GM23338 (cell line): ENCODE measurements around the gene SNX30. TPM values are rescaled to one million over a fixed set of nuclear protein-coding genes. Genes with fewer than 3 reads are reported as not detected.

ENCODE experiments used
- ATAC-seq: fragments of 200-7000 bp; cut with Tn5 transposase; 3 replicates; pipeline ENCODE4 v1.9.1; 2020
- DNase-seq: peaks from one replicate; pipeline ENCODE4 v3.0.0-alpha.2; 2015; ENCODE audit warnings: low spot score
- H2AFZ ChIP-seq: fragments of 200-600 bp; sonication (generic); 2 replicates; pipeline ENCODE4 v1.8.0; 2016; ENCODE audit warnings: antibody characterized with exemption, mild to moderate bottlenecking, moderate library complexity
- H3F3A ChIP-seq: fragments of 200-600 bp; sonication (generic); replicated peaks from 2 replicates; pipeline ENCODE4 v1.8.0; 2017; ENCODE audit warnings: antibody characterized with exemption, mixed run types, low read depth
- H3K27ac ChIP-seq: fragments of 200-600 bp; sonication (generic); 2 replicates; pipeline ENCODE4 v1.6.1; 2016; ENCODE audit warnings: low read depth
- H3K27me3 ChIP-seq: fragments of 200-600 bp; sonication (generic); 2 replicates; pipeline ENCODE4 v1.8.0; 2016; ENCODE audit warnings: mild to moderate bottlenecking, mixed run types, moderate library complexity; ENCODE audit not compliant: insufficient read depth
- H3K36me3 ChIP-seq: fragments of 200-600 bp; sonication (generic); 2 replicates; pipeline ENCODE4 v1.8.0; 2016; ENCODE audit warnings: mild to moderate bottlenecking; ENCODE audit not compliant: insufficient read depth
- H3K4me1 ChIP-seq: fragments of 200-600 bp; sonication (generic); 2 replicates; pipeline ENCODE4 v1.8.0; 2016; ENCODE audit warnings: mild to moderate bottlenecking, moderate library complexity; ENCODE audit not compliant: insufficient read depth
- H3K4me2 ChIP-seq: fragments of 200-600 bp; sonication (generic); 2 replicates; pipeline ENCODE4 v1.7.1; 2017; ENCODE audit warnings: mixed run types
- H3K4me3 ChIP-seq: fragments of 200-600 bp; sonication (generic); 2 replicates; pipeline ENCODE4 v1.6.1; 2016; ENCODE audit warnings: mixed run types
- H3K79me2 ChIP-seq: fragments of 200-600 bp; sonication (generic); replicated peaks from 2 replicates; pipeline ENCODE4 v1.8.0; 2017; ENCODE audit warnings: mild to moderate bottlenecking; ENCODE audit not compliant: insufficient read depth
- H3K9me2 ChIP-seq: fragments of 200-600 bp; sonication (generic); 2 replicates; pipeline ENCODE4 v1.8.0; 2017; ENCODE audit not compliant: insufficient read depth
- H4K20me1 ChIP-seq: fragments of 200-600 bp; sonication (generic); replicated peaks from 2 replicates; pipeline ENCODE4 v1.8.0; 2017; ENCODE audit warnings: mild to moderate bottlenecking; ENCODE audit not compliant: insufficient read depth
- H3K27ac Mint-ChIP-seq: 2 replicates; pipeline ENCODE4 v1.8.0; 2020; ENCODE audit warnings: inconsistent platforms, mild to moderate bottlenecking, moderate library complexity, mixed read lengths
- H3K27me3 Mint-ChIP-seq: 3 replicates; pipeline ENCODE4 v1.8.0; 2022; ENCODE audit warnings: low read depth, mild to moderate bottlenecking, moderate library complexity, mixed read lengths, inconsistent platforms; ENCODE audit not compliant: insufficient read depth, poor library complexity
- H3K36me3 Mint-ChIP-seq: 3 replicates; pipeline ENCODE4 v1.8.0; 2021; ENCODE audit warnings: low read depth, mild to moderate bottlenecking, inconsistent platforms, moderate library complexity, mixed read lengths
- H3K4me1 Mint-ChIP-seq: 3 replicates; pipeline ENCODE4 v1.8.0; 2020; ENCODE audit warnings: mild to moderate bottlenecking, inconsistent platforms, mixed read lengths
- H3K4me3 Mint-ChIP-seq: 3 replicates; pipeline ENCODE4 v1.8.0; 2021; ENCODE audit warnings: moderate library complexity, mild to moderate bottlenecking, inconsistent platforms, mixed read lengths
- H3K9me3 Mint-ChIP-seq: 3 replicates; pipeline ENCODE4 v1.8.0; 2020; ENCODE audit warnings: moderate library complexity, mild to moderate bottlenecking, inconsistent platforms, mixed read lengths
- EZH2 ChIP-seq: fragments of 200-600 bp; sonication (generic); IDR thresholded peaks from one replicate; pipeline ENCODE4 v1.8.0; 2017; ENCODE audit warnings: antibody characterized with exemption, mild to moderate bottlenecking, low read depth; ENCODE audit not compliant: unreplicated experiment
- EZH2phosphoT487 ChIP-seq: fragments of 200-600 bp; sonication (generic); IDR thresholded peaks from one replicate; pipeline ENCODE4 v1.8.1; 2018; ENCODE audit warnings: antibody characterized with exemption; ENCODE audit not compliant: unreplicated experiment
- STAT1 ChIP-seq: IDR thresholded peaks from one replicate; pipeline ENCODE4 v1.6.1; 2016; ENCODE audit warnings: antibody characterized with exemption; ENCODE audit not compliant: unreplicated experiment
- ZNF114 ChIP-seq: fragments of 250-450 bp; sonication (Bioruptor Pico); IDR thresholded peaks from 2 replicates; pipeline ENCODE4 v1.5.0; 2020; ENCODE audit warnings: mild to moderate bottlenecking, moderate library complexity
- polyA plus RNA-seq: library from polyadenylated mRNA; unstranded; fragments of >200 nt; fragmentation: Nextera tagmentation; extraction: Ambion mirVana; gene quantifications from 2 replicates; pipeline ENCODE4 v1.2.1, GENCODE V29; 2016
- total RNA-seq: library from RNA; depleted of rRNA; stranded (reverse); fragments of >200 nt; shearing (Covaris generic); gene quantifications from 2 replicates; pipeline ENCODE4 v1.2.3, GENCODE V29; 2014
- TF ChIP-seq, protein P1 (sequence below): IDR thresholded peaks from 2 replicates; pipeline ENCODE4 v1.6.1; 2016; ENCODE audit warnings: antibody characterized with exemption
- TF ChIP-seq, protein P2 (sequence below): fragments of 250-450 bp; sonication (Bioruptor Pico); IDR thresholded peaks from 2 replicates; pipeline ENCODE4 v1.5.0; 2020; ENCODE audit warnings: mild to moderate bottlenecking, moderate library complexity
- TF ChIP-seq, protein P3 (sequence below): IDR thresholded peaks from one replicate; pipeline ENCODE4 v1.6.1; 2018; ENCODE audit warnings: antibody characterized with exemption; ENCODE audit not compliant: unreplicated experiment
- TF ChIP-seq, protein P4 (sequence below), 2 experiments: fragments of 200-600 bp in 1 of 2; sonication (generic) in 1 of 2; conservative IDR thresholded peaks; 2 replicates each; pipeline versions ENCODE4 v1.5.1 to v1.6.1; 2016 to 2017; ENCODE audit warnings: antibody characterized with exemption in 2 of 2, low read depth in 2 of 2, mild to moderate bottlenecking in 2 of 2, moderate library complexity in 1 of 2

Gene SNX30
- total and polyA plus RNA-seq, 2 experiments from 2014 or later = 2.1 to 17.8 TPM

DNA sequence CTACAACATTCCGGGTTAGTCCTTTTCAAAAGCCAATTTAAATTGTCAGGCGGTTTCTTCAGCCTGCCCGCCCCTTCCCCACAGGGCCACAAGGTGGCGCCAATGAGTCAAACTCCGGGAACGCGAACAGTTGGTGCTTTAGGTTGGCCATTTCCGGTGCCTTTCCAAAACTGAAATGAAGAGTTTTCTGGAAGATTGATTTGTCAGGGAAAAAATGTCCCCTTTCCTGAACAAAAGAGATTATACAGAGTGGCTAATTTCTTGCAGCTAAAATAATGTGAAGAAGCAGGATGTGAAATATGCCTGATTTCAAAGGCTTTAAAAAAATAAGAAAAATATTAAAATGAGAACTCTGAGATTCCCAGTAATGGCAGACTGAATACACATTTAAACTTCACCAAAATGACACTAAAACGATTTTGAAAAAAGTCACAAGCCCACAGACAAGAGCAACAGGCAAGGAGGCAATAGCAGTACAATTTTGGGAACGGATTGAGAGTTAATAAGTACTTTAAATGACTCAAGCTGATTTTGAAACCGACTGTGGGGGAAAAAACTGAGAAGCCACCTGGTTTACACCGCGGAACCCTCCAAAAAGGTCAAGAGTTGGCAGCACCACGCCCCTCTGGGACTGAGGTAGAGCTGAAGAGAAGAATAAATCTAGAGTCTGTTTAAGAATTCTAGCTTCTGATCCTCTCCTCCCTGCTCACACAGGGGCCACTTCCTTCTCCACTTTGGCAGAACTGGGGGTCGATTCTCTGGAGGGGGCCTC, 94.4 kb downstream of the SNX30 start:
- ATAC-seq (peak; percentile 46), DNase-seq (peak; percentile 81)
- no peaks in the 10 kb centered on the region for H3K9me2 ChIP-seq
- TF ChIP-seq STAT1 (no peak), ZNF114 (CRISPR knock-in tag) (no peak), EZH2 (no peak), EZH2phosphoT487 (no peak)
- TF ChIP-seq, protein P1, sequence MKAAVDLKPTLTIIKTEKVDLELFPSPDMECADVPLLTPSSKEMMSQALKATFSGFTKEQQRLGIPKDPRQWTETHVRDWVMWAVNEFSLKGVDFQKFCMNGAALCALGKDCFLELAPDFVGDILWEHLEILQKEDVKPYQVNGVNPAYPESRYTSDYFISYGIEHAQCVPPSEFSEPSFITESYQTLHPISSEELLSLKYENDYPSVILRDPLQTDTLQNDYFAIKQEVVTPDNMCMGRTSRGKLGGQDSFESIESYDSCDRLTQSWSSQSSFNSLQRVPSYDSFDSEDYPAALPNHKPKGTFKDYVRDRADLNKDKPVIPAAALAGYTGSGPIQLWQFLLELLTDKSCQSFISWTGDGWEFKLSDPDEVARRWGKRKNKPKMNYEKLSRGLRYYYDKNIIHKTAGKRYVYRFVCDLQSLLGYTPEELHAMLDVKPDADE = peak; percentile 39; the same call in 1 of the 2 replicates
- TF ChIP-seq, protein P2, sequence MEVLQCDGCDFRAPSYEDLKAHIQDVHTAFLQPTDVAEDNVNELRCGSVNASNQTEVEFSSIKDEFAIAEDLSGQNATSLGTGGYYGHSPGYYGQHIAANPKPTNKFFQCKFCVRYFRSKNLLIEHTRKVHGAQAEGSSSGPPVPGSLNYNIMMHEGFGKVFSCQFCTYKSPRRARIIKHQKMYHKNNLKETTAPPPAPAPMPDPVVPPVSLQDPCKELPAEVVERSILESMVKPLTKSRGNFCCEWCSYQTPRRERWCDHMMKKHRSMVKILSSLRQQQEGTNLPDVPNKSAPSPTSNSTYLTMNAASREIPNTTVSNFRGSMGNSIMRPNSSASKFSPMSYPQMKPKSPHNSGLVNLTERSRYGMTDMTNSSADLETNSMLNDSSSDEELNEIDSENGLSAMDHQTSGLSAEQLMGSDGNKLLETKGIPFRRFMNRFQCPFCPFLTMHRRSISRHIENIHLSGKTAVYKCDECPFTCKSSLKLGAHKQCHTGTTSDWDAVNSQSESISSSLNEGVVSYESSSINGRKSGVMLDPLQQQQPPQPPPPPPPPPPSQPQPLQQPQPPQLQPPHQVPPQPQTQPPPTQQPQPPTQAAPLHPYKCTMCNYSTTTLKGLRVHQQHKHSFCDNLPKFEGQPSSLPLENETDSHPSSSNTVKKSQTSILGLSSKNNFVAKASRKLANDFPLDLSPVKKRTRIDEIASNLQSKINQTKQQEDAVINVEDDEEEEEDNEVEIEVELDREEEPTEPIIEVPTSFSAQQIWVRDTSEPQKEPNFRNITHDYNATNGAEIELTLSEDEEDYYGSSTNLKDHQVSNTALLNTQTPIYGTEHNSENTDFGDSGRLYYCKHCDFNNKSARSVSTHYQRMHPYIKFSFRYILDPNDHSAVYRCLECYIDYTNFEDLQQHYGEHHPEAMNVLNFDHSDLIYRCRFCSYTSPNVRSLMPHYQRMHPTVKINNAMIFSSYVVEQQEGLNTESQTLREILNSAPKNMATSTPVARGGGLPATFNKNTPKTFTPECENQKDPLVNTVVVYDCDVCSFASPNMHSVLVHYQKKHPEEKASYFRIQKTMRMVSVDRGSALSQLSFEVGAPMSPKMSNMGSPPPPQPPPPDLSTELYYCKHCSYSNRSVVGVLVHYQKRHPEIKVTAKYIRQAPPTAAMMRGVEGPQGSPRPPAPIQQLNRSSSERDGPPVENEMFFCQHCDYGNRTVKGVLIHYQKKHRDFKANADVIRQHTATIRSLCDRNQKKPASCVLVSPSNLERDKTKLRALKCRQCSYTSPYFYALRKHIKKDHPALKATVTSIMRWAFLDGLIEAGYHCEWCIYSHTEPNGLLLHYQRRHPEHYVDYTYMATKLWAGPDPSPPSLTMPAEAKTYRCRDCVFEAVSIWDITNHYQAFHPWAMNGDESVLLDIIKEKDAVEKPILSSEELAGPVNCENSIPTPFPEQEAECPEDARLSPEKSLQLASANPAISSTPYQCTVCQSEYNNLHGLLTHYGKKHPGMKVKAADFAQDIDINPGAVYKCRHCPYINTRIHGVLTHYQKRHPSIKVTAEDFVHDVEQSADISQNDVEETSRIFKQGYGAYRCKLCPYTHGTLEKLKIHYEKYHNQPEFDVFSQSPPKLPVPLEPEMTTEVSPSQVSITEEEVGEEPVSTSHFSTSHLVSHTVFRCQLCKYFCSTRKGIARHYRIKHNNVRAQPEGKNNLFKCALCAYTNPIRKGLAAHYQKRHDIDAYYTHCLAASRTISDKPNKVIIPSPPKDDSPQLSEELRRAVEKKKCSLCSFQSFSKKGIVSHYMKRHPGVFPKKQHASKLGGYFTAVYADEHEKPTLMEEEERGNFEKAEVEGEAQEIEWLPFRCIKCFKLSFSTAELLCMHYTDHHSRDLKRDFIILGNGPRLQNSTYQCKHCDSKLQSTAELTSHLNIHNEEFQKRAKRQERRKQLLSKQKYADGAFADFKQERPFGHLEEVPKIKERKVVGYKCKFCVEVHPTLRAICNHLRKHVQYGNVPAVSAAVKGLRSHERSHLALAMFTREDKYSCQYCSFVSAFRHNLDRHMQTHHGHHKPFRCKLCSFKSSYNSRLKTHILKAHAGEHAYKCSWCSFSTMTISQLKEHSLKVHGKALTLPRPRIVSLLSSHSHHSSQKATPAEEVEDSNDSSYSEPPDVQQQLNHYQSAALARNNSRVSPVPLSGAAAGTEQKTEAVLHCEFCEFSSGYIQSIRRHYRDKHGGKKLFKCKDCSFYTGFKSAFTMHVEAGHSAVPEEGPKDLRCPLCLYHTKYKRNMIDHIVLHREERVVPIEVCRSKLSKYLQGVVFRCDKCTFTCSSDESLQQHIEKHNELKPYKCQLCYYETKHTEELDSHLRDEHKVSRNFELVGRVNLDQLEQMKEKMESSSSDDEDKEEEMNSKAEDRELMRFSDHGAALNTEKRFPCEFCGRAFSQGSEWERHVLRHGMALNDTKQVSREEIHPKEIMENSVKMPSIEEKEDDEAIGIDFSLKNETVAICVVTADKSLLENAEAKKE (CRISPR knock-in tag) = 0 out of 2 replicates have a peak, but pooled peaks have one; percentile 2
- TF ChIP-seq, protein P3, sequence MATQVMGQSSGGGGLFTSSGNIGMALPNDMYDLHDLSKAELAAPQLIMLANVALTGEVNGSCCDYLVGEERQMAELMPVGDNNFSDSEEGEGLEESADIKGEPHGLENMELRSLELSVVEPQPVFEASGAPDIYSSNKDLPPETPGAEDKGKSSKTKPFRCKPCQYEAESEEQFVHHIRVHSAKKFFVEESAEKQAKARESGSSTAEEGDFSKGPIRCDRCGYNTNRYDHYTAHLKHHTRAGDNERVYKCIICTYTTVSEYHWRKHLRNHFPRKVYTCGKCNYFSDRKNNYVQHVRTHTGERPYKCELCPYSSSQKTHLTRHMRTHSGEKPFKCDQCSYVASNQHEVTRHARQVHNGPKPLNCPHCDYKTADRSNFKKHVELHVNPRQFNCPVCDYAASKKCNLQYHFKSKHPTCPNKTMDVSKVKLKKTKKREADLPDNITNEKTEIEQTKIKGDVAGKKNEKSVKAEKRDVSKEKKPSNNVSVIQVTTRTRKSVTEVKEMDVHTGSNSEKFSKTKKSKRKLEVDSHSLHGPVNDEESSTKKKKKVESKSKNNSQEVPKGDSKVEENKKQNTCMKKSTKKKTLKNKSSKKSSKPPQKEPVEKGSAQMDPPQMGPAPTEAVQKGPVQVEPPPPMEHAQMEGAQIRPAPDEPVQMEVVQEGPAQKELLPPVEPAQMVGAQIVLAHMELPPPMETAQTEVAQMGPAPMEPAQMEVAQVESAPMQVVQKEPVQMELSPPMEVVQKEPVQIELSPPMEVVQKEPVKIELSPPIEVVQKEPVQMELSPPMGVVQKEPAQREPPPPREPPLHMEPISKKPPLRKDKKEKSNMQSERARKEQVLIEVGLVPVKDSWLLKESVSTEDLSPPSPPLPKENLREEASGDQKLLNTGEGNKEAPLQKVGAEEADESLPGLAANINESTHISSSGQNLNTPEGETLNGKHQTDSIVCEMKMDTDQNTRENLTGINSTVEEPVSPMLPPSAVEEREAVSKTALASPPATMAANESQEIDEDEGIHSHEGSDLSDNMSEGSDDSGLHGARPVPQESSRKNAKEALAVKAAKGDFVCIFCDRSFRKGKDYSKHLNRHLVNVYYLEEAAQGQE = no peak
- TF ChIP-seq, protein P4, sequence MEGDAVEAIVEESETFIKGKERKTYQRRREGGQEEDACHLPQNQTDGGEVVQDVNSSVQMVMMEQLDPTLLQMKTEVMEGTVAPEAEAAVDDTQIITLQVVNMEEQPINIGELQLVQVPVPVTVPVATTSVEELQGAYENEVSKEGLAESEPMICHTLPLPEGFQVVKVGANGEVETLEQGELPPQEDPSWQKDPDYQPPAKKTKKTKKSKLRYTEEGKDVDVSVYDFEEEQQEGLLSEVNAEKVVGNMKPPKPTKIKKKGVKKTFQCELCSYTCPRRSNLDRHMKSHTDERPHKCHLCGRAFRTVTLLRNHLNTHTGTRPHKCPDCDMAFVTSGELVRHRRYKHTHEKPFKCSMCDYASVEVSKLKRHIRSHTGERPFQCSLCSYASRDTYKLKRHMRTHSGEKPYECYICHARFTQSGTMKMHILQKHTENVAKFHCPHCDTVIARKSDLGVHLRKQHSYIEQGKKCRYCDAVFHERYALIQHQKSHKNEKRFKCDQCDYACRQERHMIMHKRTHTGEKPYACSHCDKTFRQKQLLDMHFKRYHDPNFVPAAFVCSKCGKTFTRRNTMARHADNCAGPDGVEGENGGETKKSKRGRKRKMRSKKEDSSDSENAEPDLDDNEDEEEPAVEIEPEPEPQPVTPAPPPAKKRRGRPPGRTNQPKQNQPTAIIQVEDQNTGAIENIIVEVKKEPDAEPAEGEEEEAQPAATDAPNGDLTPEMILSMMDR (conservative IDR thresholded peaks at IDR 0.05; ENCODE audit: low read depth in 2 of 2) = peak; percentile 95 to 100
- H3K27me3 ChIP-seq = no peaks in the 10 kb centered on the region
- H2AFZ ChIP-seq = no peak overlapping the region
- H3K36me3 ChIP-seq = no peaks in the 10 kb centered on the region
- H3K27me3 Mint-ChIP-seq = peaks cover 5% of the 10 kb centered on the region
- H3K79me2 ChIP-seq = no peaks in the 10 kb centered on the region
- no peaks in the 10 kb centered on the region for H3K36me3 Mint-ChIP-seq
- H3K27ac Mint-ChIP-seq = no peak overlapping the region
- 0 out of 2 replicates have a peak, but pooled peaks cover 4% of the 10 kb centered on the region for H3F3A ChIP-seq
- no peaks in the 10 kb centered on the region; the same call in none of the 2 replicates for H4K20me1 ChIP-seq
- H3K4me3 ChIP-seq = no peak overlapping the region
- H3K4me1 Mint-ChIP-seq = peaks cover 47% of the 10 kb centered on the region
- no peak overlapping the region for H3K27ac ChIP-seq
- peak overlapping the region; percentile 45; the same call in 1 of the 2 replicates for H3K4me2 ChIP-seq
- no peaks in the 10 kb centered on the region for H3K9me3 Mint-ChIP-seq
- H3K4me1 ChIP-seq = peaks cover 35% of the 10 kb centered on the region
- no peak overlapping the region for H3K4me3 Mint-ChIP-seq
